K562 (cell line): ENCODE measurements around the gene BCAS3. TPM values are rescaled to one million over a fixed set of nuclear protein-coding genes. Genes with fewer than 3 reads are reported as not detected.

Experiments used
- ATAC-seq: fragments of 200-7000 bp; cut with Tn5 transposase; 3 replicates; pipeline ENCODE4 v1.9.1; 2020; ENCODE audit warnings: moderate library complexity
- BruUV-seq: library from RNA; stranded (reverse); fragments of 400-500 nt; replicated peaks from 2 replicates; lab custom pipeline; 2021; lab: Mats Ljungman, UMichigan
- CTCF ChIA-PET: fragments of 300-600 bp; formaldehyde crosslinking; extraction: SDS; loops from one replicate; lab custom pipeline; 2021; ENCODE audit warnings: low intra/inter-chr PET ratio; lab: Yijun Ruan, JAX
- POLR2A ChIA-PET: fragments of 300-600, 350-650 bp; sonication (Branson Sonifier 250); formaldehyde crosslinking; extraction: SDS; loops from one replicate; lab custom pipeline; 2021; ENCODE audit warnings: antibody characterized with exemption, inconsistent platforms; lab: Yijun Ruan, JAX
- DNase-seq, 4 experiments: peaks; one replicate each; pipeline versions ENCODE4 v3.0.0 to v3.0.0-alpha.2; 2011 to 2018; ENCODE audit warnings: low spot score in 3 of 4, mixed read lengths in 3 of 4; ENCODE audit errors: extremely low read depth in 1 of 4
- FAIRE-seq: peaks from 2 replicates; lab custom pipeline; 2011; peaks lifted over from hg19 to GRCh38; lab: Jason Lieb, UNC
- H2AFZ ChIP-seq: 2 replicates; pipeline ENCODE4 v1.6.0; 2011; ENCODE audit warnings: low read depth, low read length, control low read depth, inconsistent platforms
- H3K27ac ChIP-seq: fragments of 200-600 bp; 3 replicates; pipeline ENCODE4 v1.8.0; 2011; ENCODE audit warnings: low read depth, mild to moderate bottlenecking, control low read depth, inconsistent platforms, low read length, moderate library complexity, mixed read lengths; ENCODE audit errors: extremely low read depth
- H3K27me3 ChIP-seq, 2 experiments: fragments of 300-600 bp in 1 of 2; 2 replicates in 1 of 2; 3 replicates in 1 of 2; pipeline versions ENCODE4 v1.6.0 to v1.8.0; 2011; ENCODE audit warnings: inconsistent platforms in 2 of 2, low read length in 2 of 2, mild to moderate bottlenecking in 1 of 2, mixed read lengths in 1 of 2, moderate library complexity in 1 of 2; ENCODE audit not compliant: control insufficient read depth in 2 of 2, insufficient read depth in 2 of 2
- H3K36me3 ChIP-seq: fragments of 300-600 bp; 3 replicates; pipeline ENCODE4 v1.8.0; 2011; ENCODE audit warnings: mild to moderate bottlenecking, low read length, inconsistent platforms; ENCODE audit not compliant: control insufficient read depth, insufficient read depth
- H3K4me1 ChIP-seq, 2 experiments: fragments of 200-600 bp in 1 of 2; replicated peaks in 1 of 2; 2 replicates in 1 of 2; 3 replicates in 1 of 2; pipeline versions ENCODE4 v1.5.1 to v1.8.0; 2011; ENCODE audit warnings: inconsistent platforms in 2 of 2, low read length in 2 of 2, mild to moderate bottlenecking in 1 of 2, mixed read lengths in 1 of 2, moderate library complexity in 1 of 2; ENCODE audit not compliant: control insufficient read depth in 2 of 2, insufficient read depth in 2 of 2
- H3K4me2 ChIP-seq: 2 replicates; pipeline ENCODE4 v1.6.1; 2011; ENCODE audit warnings: low read length, control low read depth, inconsistent platforms, mixed read lengths; ENCODE audit not compliant: insufficient read depth
- H3K4me3 ChIP-seq: fragments of 200-600 bp; sonication (generic), shearing (Covaris generic); 2 replicates; pipeline ENCODE4 v1.5.1; 2016; ENCODE audit warnings: control low read depth, inconsistent platforms
- H3K79me2 ChIP-seq: fragments of 200-600 bp; 3 replicates; pipeline ENCODE4 v1.8.0; 2011; ENCODE audit warnings: low read length, inconsistent platforms; ENCODE audit not compliant: control insufficient read depth, insufficient read depth
- H3K9ac ChIP-seq, 2 experiments: 2 replicates each; pipeline versions ENCODE4 v1.6.0 to v1.6.1; 2011; ENCODE audit warnings: low read depth in 2 of 2, low read length in 2 of 2, control low read depth in 1 of 2, inconsistent platforms in 1 of 2, mild to moderate bottlenecking in 1 of 2, mixed read lengths in 1 of 2; ENCODE audit not compliant: insufficient read depth in 1 of 2
- H3K9me1 ChIP-seq: one replicate; pipeline ENCODE4 v1.6.0; 2011; ENCODE audit warnings: inconsistent platforms, mild to moderate bottlenecking, low read length, moderate library complexity; ENCODE audit not compliant: control insufficient read depth, insufficient read depth
- H3K9me3 ChIP-seq: replicated peaks from 2 replicates; pipeline ENCODE4 v1.5.1; 2011; ENCODE audit warnings: low read depth, low read length, inconsistent platforms; ENCODE audit not compliant: control insufficient read depth, insufficient read depth
- H4K20me1 ChIP-seq: replicated peaks from 2 replicates; pipeline ENCODE4 v1.6.1; 2011; ENCODE audit warnings: low read length, inconsistent platforms, mixed read lengths; ENCODE audit not compliant: control insufficient read depth, insufficient read depth
- EWSR1 ChIP-seq: fragments of 450-650 bp; IDR thresholded peaks from 2 replicates; pipeline ENCODE4 v1.6.1; 2018; ENCODE audit warnings: borderline replicate concordance, mild to moderate bottlenecking, low read depth, moderate library complexity; ENCODE audit not compliant: partially characterized antibody
- FOSL1 ChIP-seq: fragments of 200-800 bp; sonication (Bioruptor generic); conservative IDR thresholded peaks from 2 replicates; pipeline ENCODE4 v1.6.1; 2016; ENCODE audit warnings: missing genetic modification characterization, missing compliant biosample characterization
- FOXA3 ChIP-seq, 2 experiments: fragments of 450-650 bp in 1 of 2; sonication (generic) in 1 of 2; formaldehyde crosslinking; IDR thresholded peaks in 1 of 2; conservative IDR thresholded peaks in 1 of 2; 2 replicates each; pipeline versions ENCODE4 v1.4.0 to v1.8.0; 2020 to 2022; ENCODE audit warnings: mild to moderate bottlenecking in 2 of 2, missing genetic modification reagents in 1 of 2
- KDM1A ChIP-seq, 2 experiments: fragments of 450-650 bp; IDR thresholded peaks; 2 replicates each; pipeline ENCODE4 v1.6.1; 2016; ENCODE audit warnings: mild to moderate bottlenecking in 2 of 2
- RBM14 ChIP-seq: fragments of 200-400 bp; formaldehyde crosslinking; IDR thresholded peaks from 2 replicates; pipeline ENCODE4 v1.6.1; 2018; ENCODE audit warnings: low read depth, mild to moderate bottlenecking, low read length, moderate library complexity, borderline replicate concordance; ENCODE audit not compliant: insufficient read depth
- SMARCA4 ChIP-seq: fragments of 450-650 bp; IDR thresholded peaks from 2 replicates; pipeline ENCODE4 v1.6.1; 2016
- TCF3 ChIP-seq: sonication (generic); formaldehyde crosslinking; IDR thresholded peaks from 2 replicates; pipeline ENCODE4 v1.4.0; 2020; ENCODE audit warnings: mild to moderate bottlenecking, missing genetic modification reagents
- WGBS: fragments of 100-300 bp; shearing (Covaris generic); methylation state at CpG from one replicate; pipeline ENCODE4 v1.1.6; 2016; ENCODE audit warnings: low coverage, mixed read lengths; ENCODE audit not compliant: insufficient coverage; ENCODE audit errors: missing lambda C conversion rate; 5-methylcytosine and 5-hydroxymethylcytosine counted together
- in situ Hi-C: fragments of 300-500 bp; cut with MboI; formaldehyde crosslinking; loops from 4 replicates; pipeline ENCODE4 v1.15.0; 2018; ENCODE audit warnings: inconsistent platforms, mixed read lengths
- intact Hi-C: fragments of 100-400 bp; cut with micrococcal nuclease; formaldehyde crosslinking; loops from 2 replicates; pipeline ENCODE4 v1.14.2; 2022
- polyA plus RNA-seq, 8 experiments: library from polyadenylated mRNA; depleted of rRNA in 4 of 8; stranded (reverse) in 5 of 8; unstranded in 3 of 8; fragments of >200 nt; fragmentation: Nextera tagmentation in 2 of 8; fragmentation: Illumina TruSeq in 1 of 8; extraction: Ambion mirVana in 2 of 8; extraction: Trizol in 1 of 8; gene quantifications; 2 replicates each; pipeline versions ENCODE4 v1.2.1 to v1.2.3, GENCODE V29; 2011 to 2014; ENCODE audit warnings: inconsistent platforms in 1 of 8, missing spikeins in 1 of 8
- total RNA-seq, 7 experiments: library from RNA; depleted of rRNA in 6 of 7; stranded (reverse); fragments of >200 nt in 6 of 7; fragmentation: Illumina TruSeq in 2 of 7; extraction: Trizol in 2 of 7; gene quantifications; 2 replicates each; pipeline versions ENCODE4 v1.2.1 to v1.2.3, GENCODE V29; 2011 to 2021; ENCODE audit warnings: low replicate concordance in 1 of 7

Gene BCAS3
- total and polyA plus RNA-seq, 9 of the 15 experiments (the other 6 are each of a cell fraction or from before 2014, with no cell fraction given): 1.9 to 5.5 (median 3.5) TPM

- WGBS: 0% methylated on average over 4 of the region's 4 CpGs
- Histone ChIP-seq H3K4me1 (no peaks in the 10 kb centered on the region; a peak in 2 of 5 replicates), H3K9me3 (no peaks in the 10 kb centered on the region), H3K27me3 (no peaks in the 10 kb centered on the region; a peak in 1 of 5 replicates), H3K4me2 (no peak overlapping the region), H3K36me3 (no peaks in the 10 kb centered on the region), H3K27ac (no peak overlapping the region), H2AFZ (no peak overlapping the region), H4K20me1 (no peaks in the 10 kb centered on the region), H3K9ac (no peak overlapping the region), H3K9me1 (no peaks in the 10 kb centered on the region), H3K79me2 (no peaks in the 10 kb centered on the region), H3K4me3 (no peak overlapping the region)
- intact Hi-C loops: no loop called here
- FAIRE-seq: no peak
- POLR2A ChIA-PET: no interaction called here
- ATAC-seq: no peak
- CTCF ChIA-PET: no interaction called here
- no TSS peak for BruUV-seq
- in situ Hi-C loops: no loop called here
- TF ChIP-seq RBM14: no peak
- 0 out of 2 replicates have a peak, but pooled peaks have one; percentile 25 for TF ChIP-seq TCF3
- no peak for DNase-seq
Observed at GRCh38 chr17:61087024-61087423, 409.4 kb downstream of the BCAS3 start.

DNA sequence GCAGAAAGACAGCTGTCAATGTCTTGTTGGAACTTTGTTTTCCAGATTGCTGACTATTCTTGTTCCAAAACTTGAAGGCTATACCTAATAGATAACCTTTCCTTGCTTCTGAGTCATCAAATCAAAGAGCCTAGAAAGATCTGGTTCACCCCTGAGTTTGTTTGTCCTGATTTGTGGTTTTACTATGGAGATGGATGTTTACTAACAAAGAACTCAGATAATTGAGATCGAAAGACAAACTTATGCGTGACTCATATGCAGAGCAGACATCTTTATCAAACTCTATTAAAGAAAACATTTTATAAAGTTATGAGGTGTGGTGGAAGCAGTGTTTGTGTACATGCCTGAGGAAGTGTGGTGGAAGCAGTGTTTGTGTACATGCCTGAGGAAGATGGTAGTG, 410.9 kb downstream of the BCAS3 start:
- no peaks in the 10 kb centered on the region; a peak in 1 of 5 replicates for H3K27me3 ChIP-seq
- peak; percentile 52 for FAIRE-seq
- intact Hi-C loops (no loop called here), in situ Hi-C loops (no loop called here)
- TF ChIP-seq EWSR1 (no peak), KDM1A (IDR thresholded peaks at IDR 0.05) (0 out of 4 replicates have a peak, but pooled peaks have one; percentile 16 to 26), SMARCA4 (no peak), FOSL1 (tag) (peak; percentile 68), FOXA3 (CRISPR knock-in tag; conservative IDR thresholded peaks at IDR 0.05 in 1 of 2, IDR thresholded peaks at IDR 0.05 in 1 of 2) (0 out of 4 replicates have a peak, but pooled peaks of 1 of the 2 experiments have one; percentile 24)
- H3K4me2 ChIP-seq: no peak overlapping the region
- H3K9me1 ChIP-seq: no peaks in the 10 kb centered on the region
- no peak for DNase-seq
- H3K79me2 ChIP-seq: no peaks in the 10 kb centered on the region
- H3K4me3 ChIP-seq: no peak overlapping the region
- WGBS: 23% methylated on average over 2 of the region's 2 CpGs
- no peaks in the 10 kb centered on the region for H3K9me3 ChIP-seq
- no peak for ATAC-seq
- BruUV-seq: no TSS peak
- H3K9ac ChIP-seq: no peak overlapping the region
- no peaks in the 10 kb centered on the region for H4K20me1 ChIP-seq
- POLR2A ChIA-PET: interaction anchor here (0.5 to 1.1 kb wide), 2 partner anchors 9 to 1943 kb away, joined by 3 to 4 read pairs; no protein-coding TSS in a partner anchor
- H3K27ac ChIP-seq: no peak overlapping the region
- H3K36me3 ChIP-seq: no peaks in the 10 kb centered on the region
- CTCF ChIA-PET: no interaction called here
- no peaks in the 10 kb centered on the region; a peak in 2 of 5 replicates for H3K4me1 ChIP-seq
- no peak overlapping the region for H2AFZ ChIP-seq
